PC-9 (cell line): Measurements from ENCODE around the gene CDPF1. TPM values are rescaled to one million over a fixed set of nuclear protein-coding genes. Genes with fewer than 3 reads are reported as not detected.

Experiments used
- BruUV-seq: library from RNA; stranded (reverse); fragments of 400-500 nt; replicated peaks from 2 replicates; lab custom pipeline; 2021; lab: Mats Ljungman, UMichigan
- CTCF ChIA-PET: fragments of 300-600 bp; sonication (Branson Sonifier 250); formaldehyde crosslinking; loops from one replicate; lab custom pipeline; 2022; ENCODE audit warnings: antibody characterized with exemption; lab: Charles Lee
- POLR2A ChIA-PET: fragments of 300-600 bp; sonication (Branson Sonifier 250); formaldehyde crosslinking; loops from one replicate; lab custom pipeline; 2022; ENCODE audit warnings: antibody characterized with exemption; ENCODE audit not compliant: unreplicated experiment; lab: Charles Lee
- DNase-seq, 2 experiments: peaks; one replicate each; pipeline versions ENCODE4 v3.0.0 to v3.0.0-alpha.2; 2015 to 2022; ENCODE audit warnings: mixed read lengths in 1 of 2
- H2AFZ ChIP-seq: fragments of 200-600 bp; sonication (generic); 2 replicates; pipeline ENCODE4 v1.8.1; 2017; ENCODE audit warnings: antibody characterized with exemption
- H3F3A ChIP-seq: fragments of 200-600 bp; sonication (generic); 2 replicates; pipeline ENCODE4 v1.8.1; 2017; ENCODE audit warnings: antibody characterized with exemption, mild to moderate bottlenecking, low read depth; ENCODE audit not compliant: insufficient read depth
- H3K27ac ChIP-seq: fragments of 200-600 bp; sonication (generic); 2 replicates; pipeline ENCODE4 v1.6.1; 2016; ENCODE audit warnings: mixed run types
- H3K27me3 ChIP-seq: fragments of 200-600 bp; sonication (generic); 2 replicates; pipeline ENCODE4 v1.6.1; 2016; ENCODE audit warnings: low read depth, mixed run types; ENCODE audit not compliant: insufficient read depth
- H3K36me3 ChIP-seq: fragments of 200-600 bp; sonication (generic); 2 replicates; pipeline ENCODE4 v1.6.1; 2016; ENCODE audit warnings: low read depth, mixed run types
- H3K4me1 ChIP-seq: fragments of 200-600 bp; sonication (generic); replicated peaks from 2 replicates; pipeline ENCODE4 v1.6.1; 2016; ENCODE audit warnings: mixed run types; ENCODE audit not compliant: insufficient read depth
- H3K4me2 ChIP-seq: fragments of 200-600 bp; sonication (generic); 2 replicates; pipeline ENCODE4 v1.6.1; 2017; ENCODE audit warnings: mixed run types
- H3K4me3 ChIP-seq: fragments of 200-600 bp; sonication (generic); 2 replicates; pipeline ENCODE4 v1.6.1; 2016; ENCODE audit warnings: mixed run types
- H3K79me2 ChIP-seq: fragments of 200-600 bp; sonication (generic); 2 replicates; pipeline ENCODE4 v1.6.1; 2017; ENCODE audit warnings: low read depth, mixed run types
- H3K9me2 ChIP-seq: fragments of 200-600 bp; sonication (generic); 2 replicates; pipeline ENCODE4 v1.8.1; 2017; ENCODE audit warnings: mild to moderate bottlenecking; ENCODE audit not compliant: insufficient read depth
- H3K9me3 ChIP-seq: fragments of 200-600 bp; sonication (generic); 2 replicates; pipeline ENCODE4 v1.8.1; 2016; ENCODE audit warnings: low read depth; ENCODE audit not compliant: insufficient read depth
- H4K20me1 ChIP-seq: fragments of 200-600 bp; sonication (generic); 2 replicates; pipeline ENCODE4 v1.8.1; 2017; ENCODE audit not compliant: insufficient read depth
- EZH2 ChIP-seq: fragments of 200-600 bp; sonication (generic); IDR thresholded peaks from 2 replicates; pipeline ENCODE4 v1.8.0; 2017; ENCODE audit warnings: antibody characterized with exemption, low read depth
- intact Hi-C: fragments of 100-400 bp; cut with micrococcal nuclease; formaldehyde crosslinking; loops from one replicate; pipeline ENCODE4 v1.10.0; 2022; ENCODE audit not compliant: unreplicated experiment
- total RNA-seq: library from RNA; stranded (reverse); gene quantifications from 2 replicates; pipeline ENCODE4 v1.2.3, GENCODE V29; 2021
- TF ChIP-seq, protein P1 (sequence below): fragments of 200-600 bp; sonication (generic); conservative IDR thresholded peaks from 2 replicates; pipeline ENCODE4 v1.6.1; 2017; ENCODE audit warnings: mixed run types, antibody characterized with exemption, mild to moderate bottlenecking, moderate library complexity

The CDPF1 gene
- total RNA-seq, 1 experiment from 2014 or later, result 16.0 TPM

DNA sequence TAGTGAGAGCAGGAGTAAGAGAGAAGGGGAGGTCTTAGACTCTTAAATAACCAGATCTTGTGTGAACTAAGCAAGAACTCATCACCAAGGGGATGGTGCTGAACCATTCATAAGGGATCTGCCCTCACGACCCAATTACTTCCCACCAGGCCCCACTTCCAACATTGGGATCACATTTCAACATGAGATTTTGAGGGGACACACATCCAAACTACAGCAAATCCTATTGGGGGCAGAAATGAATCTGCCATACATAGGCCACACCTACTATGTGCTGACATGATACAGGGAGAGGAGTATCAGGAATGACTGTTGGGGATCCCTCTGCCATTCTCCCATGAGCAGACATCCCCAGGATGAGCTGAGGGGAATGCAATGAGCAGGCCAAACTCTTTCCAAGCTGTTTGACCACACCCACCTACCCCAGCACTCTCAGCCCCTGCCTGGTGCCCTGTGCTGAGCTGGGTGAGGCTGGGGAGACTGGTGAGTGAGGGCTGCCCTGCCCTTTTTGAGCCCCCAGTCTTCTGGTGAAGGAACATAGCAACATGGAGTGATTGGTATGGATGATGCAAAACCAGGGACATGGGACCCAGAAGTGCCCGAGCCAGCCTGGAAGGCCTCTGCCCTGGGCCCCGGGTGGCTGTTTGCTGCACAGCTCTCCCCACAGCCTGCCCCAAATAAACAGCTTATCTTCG, 45.3 kb upstream of the CDPF1 start:
- Histone ChIP-seq H3F3A (peaks cover 8% of the 10 kb centered on the region), H3K4me2 (peak overlapping the region; percentile 97), H2AFZ (peak overlapping the region; percentile 90; the same call in 1 of the 2 replicates), H4K20me1 (no peaks in the 10 kb centered on the region), H3K4me1 (peaks cover 20% of the 10 kb centered on the region), H3K27ac (no peak overlapping the region), H3K27me3 (no peaks in the 10 kb centered on the region), H3K4me3 (peak overlapping the region; percentile 73), H3K36me3 (peaks cover 11% of the 10 kb centered on the region; the same call in 1 of the 2 replicates), H3K9me3 (no peaks in the 10 kb centered on the region), H3K9me2 (no peaks in the 10 kb centered on the region), H3K79me2 (peaks cover 32% of the 10 kb centered on the region)
- ChIA-PET CTCF (interaction anchor here (0.6 kb wide), 1 partner anchor 368 kb away, joined by 4 read pairs; no protein-coding TSS in a partner anchor), POLR2A (no interaction called here)
- DNase-seq, result no peak
- no peak for TF ChIP-seq EZH2
- TF ChIP-seq, protein P1, sequence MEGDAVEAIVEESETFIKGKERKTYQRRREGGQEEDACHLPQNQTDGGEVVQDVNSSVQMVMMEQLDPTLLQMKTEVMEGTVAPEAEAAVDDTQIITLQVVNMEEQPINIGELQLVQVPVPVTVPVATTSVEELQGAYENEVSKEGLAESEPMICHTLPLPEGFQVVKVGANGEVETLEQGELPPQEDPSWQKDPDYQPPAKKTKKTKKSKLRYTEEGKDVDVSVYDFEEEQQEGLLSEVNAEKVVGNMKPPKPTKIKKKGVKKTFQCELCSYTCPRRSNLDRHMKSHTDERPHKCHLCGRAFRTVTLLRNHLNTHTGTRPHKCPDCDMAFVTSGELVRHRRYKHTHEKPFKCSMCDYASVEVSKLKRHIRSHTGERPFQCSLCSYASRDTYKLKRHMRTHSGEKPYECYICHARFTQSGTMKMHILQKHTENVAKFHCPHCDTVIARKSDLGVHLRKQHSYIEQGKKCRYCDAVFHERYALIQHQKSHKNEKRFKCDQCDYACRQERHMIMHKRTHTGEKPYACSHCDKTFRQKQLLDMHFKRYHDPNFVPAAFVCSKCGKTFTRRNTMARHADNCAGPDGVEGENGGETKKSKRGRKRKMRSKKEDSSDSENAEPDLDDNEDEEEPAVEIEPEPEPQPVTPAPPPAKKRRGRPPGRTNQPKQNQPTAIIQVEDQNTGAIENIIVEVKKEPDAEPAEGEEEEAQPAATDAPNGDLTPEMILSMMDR, result no peak
- intact Hi-C loops, result no loop called here
- BruUV-seq, result no TSS peak

DNA sequence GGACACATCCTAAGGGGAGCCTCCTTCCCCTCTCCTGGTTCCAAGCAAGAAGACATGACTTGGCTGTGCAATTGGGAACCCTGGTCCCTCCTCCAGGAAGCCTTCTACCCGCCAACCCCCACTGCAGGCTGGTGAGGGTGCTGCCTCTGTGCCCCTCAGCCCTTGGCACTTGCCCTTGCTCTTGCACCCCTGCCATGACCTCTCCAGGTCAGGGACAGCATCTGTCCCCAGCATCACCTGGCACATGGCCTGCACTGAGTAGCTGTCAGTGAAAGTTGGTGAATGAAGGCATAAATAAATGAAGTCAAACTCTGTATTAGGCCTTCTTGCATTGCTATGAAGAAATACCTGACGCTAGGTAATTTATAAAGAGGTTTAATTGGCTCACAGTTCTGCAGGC, 44.7 kb upstream of the CDPF1 start:
- no peaks in the 10 kb centered on the region for H3K9me2 ChIP-seq
- peaks cover 8% of the 10 kb centered on the region for H3F3A ChIP-seq
- H3K4me2 ChIP-seq, result no peak overlapping the region
- H3K36me3 ChIP-seq, result peaks cover 10% of the 10 kb centered on the region; the same call in 1 of the 2 replicates
- TF ChIP-seq EZH2, result no peak
- TF ChIP-seq, protein P1, result no peak
- H3K4me3 ChIP-seq, result no peak overlapping the region
- BruUV-seq, result no TSS peak
- H3K79me2 ChIP-seq, result peaks cover 28% of the 10 kb centered on the region
- ChIA-PET CTCF (no interaction called here), POLR2A (no interaction called here)
- no peak overlapping the region for H3K27ac ChIP-seq
- H2AFZ ChIP-seq, result no peak overlapping the region
- peak in 1 of 2 experiments; percentile 33 for DNase-seq
- peaks cover 20% of the 10 kb centered on the region for H3K4me1 ChIP-seq
- intact Hi-C loops, result no loop called here
- H3K27me3 ChIP-seq, result no peaks in the 10 kb centered on the region
- no peaks in the 10 kb centered on the region for H4K20me1 ChIP-seq
- H3K9me3 ChIP-seq, result no peaks in the 10 kb centered on the region

DNA sequence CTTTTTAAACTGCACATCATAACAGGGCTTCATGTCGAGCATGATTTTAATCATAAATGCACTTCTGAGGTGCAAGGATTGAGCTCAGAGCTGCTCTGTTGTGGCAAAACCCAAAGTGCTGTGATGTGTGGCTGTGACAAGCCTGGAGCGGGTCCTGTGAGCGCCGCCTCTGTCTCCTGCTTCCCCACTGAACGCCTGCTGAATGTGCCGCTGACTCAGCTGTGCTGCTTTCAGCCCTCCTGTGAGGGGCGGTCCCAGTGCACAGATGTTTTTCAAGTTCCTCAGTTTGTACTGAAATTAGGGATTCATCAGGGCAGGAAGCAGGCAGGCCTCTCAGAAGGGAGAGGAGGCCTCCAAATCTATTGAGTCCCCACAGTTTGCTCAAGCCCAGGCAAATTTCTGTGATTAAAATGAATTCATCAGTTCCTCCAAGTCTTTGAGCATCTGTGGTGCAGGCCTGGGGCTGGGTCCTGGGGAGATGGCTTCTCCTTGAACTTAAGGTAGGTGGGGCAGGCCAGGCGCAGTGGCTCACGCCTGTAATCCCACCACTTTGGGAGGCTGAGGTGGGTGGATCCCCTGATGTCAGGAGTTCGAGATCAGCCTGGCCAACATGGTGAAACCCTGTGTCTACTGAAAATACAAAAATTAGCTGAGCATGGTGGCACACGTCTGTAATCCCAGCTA, 43.6 kb upstream of the CDPF1 start:
- peaks cover 2% of the 10 kb centered on the region; the same call in 1 of the 2 replicates for H3K36me3 ChIP-seq
- no peaks in the 10 kb centered on the region for H3K27me3 ChIP-seq
- no TSS peak for BruUV-seq
- peaks cover 18% of the 10 kb centered on the region for H3K4me1 ChIP-seq
- peaks cover 4% of the 10 kb centered on the region for H3F3A ChIP-seq
- peaks cover 20% of the 10 kb centered on the region for H3K79me2 ChIP-seq
- H2AFZ ChIP-seq, result no peak overlapping the region
- ChIA-PET POLR2A (no interaction called here), CTCF (interaction anchor here (0.7 kb wide), 1 partner anchor 658 kb away, joined by 3 read pairs; no protein-coding TSS in a partner anchor)
- H3K27ac ChIP-seq, result no peak overlapping the region
- no peak overlapping the region for H3K4me2 ChIP-seq
- H4K20me1 ChIP-seq, result no peaks in the 10 kb centered on the region
- H3K4me3 ChIP-seq, result no peak overlapping the region
- no peak for TF ChIP-seq EZH2
- TF ChIP-seq, protein P1, result no peak
- DNase-seq, result peak in 1 of 2 experiments; percentile 21
- H3K9me2 ChIP-seq, result no peaks in the 10 kb centered on the region
- intact Hi-C loops, result no loop called here
- no peaks in the 10 kb centered on the region for H3K9me3 ChIP-seq
